ENCODE results near the gene WDR87.

DNA sequence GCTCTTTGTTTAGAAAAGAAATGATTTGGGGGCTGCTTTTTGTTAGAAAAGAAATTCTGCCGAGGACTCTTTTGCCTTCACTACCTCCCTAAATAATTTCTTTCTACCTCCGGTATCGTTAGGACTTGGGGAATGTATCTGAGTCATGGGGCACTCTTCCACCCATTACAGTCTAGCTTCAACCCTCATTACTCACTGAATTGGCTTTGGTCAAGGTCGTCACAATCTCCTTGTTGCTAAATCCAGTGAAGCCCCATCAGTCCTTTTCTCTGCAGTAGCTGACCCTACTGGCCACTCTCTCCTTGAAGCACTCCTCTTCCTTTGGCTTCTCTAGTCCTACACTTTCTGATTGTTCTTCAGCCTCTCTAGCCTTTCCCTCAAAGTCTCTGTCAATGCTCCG lies 34.0 kb downstream of the WDR87 start:
- no peak for TF ChIP-seq TAF1 (IDR thresholded peaks at IDR 0.05; ENCODE audit: borderline replicate concordance, insufficient read depth, low read length)
- TF ChIP-seq FOXP2 (optimal IDR thresholded peaks at IDR 0.05; ENCODE audit: borderline replicate concordance, extremely low read depth, extremely low read length, insufficient read depth) = no peak
- TF ChIP-seq POLR2AphosphoS5 (IDR thresholded peaks at IDR 0.05; ENCODE audit: low read depth, low read length) = no peak
- no peak for TF ChIP-seq REST (IDR thresholded peaks at IDR 0.05; ENCODE audit: insufficient read depth in 1 of 2, low read depth in 2 of 2, low read length in 2 of 2)
- no peak for TF ChIP-seq SIN3A (IDR thresholded peaks at IDR 0.05; ENCODE audit: borderline replicate concordance, insufficient read depth, low read length)
